ENCODE measurements around the gene YY1AP1. TPM values are rescaled to one million over a fixed set of nuclear protein-coding genes. Genes with fewer than 3 reads are reported as not detected.
"Not testable (repeated sequence)": the region's sequence is repeated elsewhere in the genome, so short reads cannot be mapped to it uniquely, and the experiment has no call there.

The YY1AP1 gene
- total and polyA plus RNA-seq, 10 donors = 21.9 to 145 (median 81.7) TPM

- H3K27ac ChIP-seq = no peak overlapping the region
- intact Hi-C loops (cut with DNase I; ENCODE audit: low total_unique reads) = no loop called here
- H3K9me3 ChIP-seq = no peaks in the 10 kb centered on the region
- no peak for TF ChIP-seq POLR2A (IDR thresholded peaks at IDR 0.05)
- no peak for TF ChIP-seq POLR2AphosphoS5 (IDR thresholded peaks at IDR 0.05)
- no peak for TF ChIP-seq CTCF (IDR thresholded peaks at IDR 0.05 in 8 of 11, conservative IDR thresholded peaks at IDR 0.05 in 3 of 11)
- DNase-seq = no peak
- peaks cover 4 to 79% (median 51%) of the 10 kb centered on the region in 6 donors for H3K36me3 ChIP-seq
- H3K4me3 ChIP-seq = no peak overlapping the region
- peaks cover 6 to 60% (median 35%) of the 10 kb centered on the region in 6 donors for H3K4me1 ChIP-seq
- no peaks in the 10 kb centered on the region for H3K27me3 ChIP-seq (replicated peaks in 1 of 7)
- WGBS, 5 donors = 86 to 96% (median 87%) methylated on average over 6 of the region's 6 CpGs
Observed at GRCh38 chr1:155680531-155680930, 8.0 kb downstream of the YY1AP1 start.

GRCh38 chr1:155678992-155679391 lies 9.6 kb downstream of the YY1AP1 start:
- DNase-seq; H3K27ac ChIP-seq; H3K4me3 ChIP-seq; H3K9me3 ChIP-seq; H3K27me3 ChIP-seq (replicated peaks in 1 of 7); intact Hi-C loops (cut with DNase I; ENCODE audit: low total_unique reads): not testable (repeated sequence)
- peaks cover 4 to 90% (median 66%) of the 10 kb centered on the region in 6 donors for H3K36me3 ChIP-seq
- WGBS, 5 donors = 83 to 100% (median 90%) methylated on average over 1 of the region's 1 CpG
- H3K4me1 ChIP-seq = peaks cover 0 to 44% (median 19%) of the 10 kb centered on the region in 6 donors

GRCh38 chr1:155678027-155678426 lies 10.5 kb downstream of the YY1AP1 start:
- Histone ChIP-seq H3K4me1 (peaks cover 0 to 35% (median 11%) of the 10 kb centered on the region in 6 donors), H3K27me3 (replicated peaks in 1 of 7) (no peaks in the 10 kb centered on the region), H3K4me3 (no peak overlapping the region), H3K27ac (no peak overlapping the region), H3K36me3 (peaks cover 7 to 96% (median 73%) of the 10 kb centered on the region in 6 donors), H3K9me3 (no peaks in the 10 kb centered on the region)
- 91 to 96% (median 95%) methylated on average over 4 of the region's 4 CpGs for WGBS, 5 donors
- intact Hi-C loops (cut with DNase I; ENCODE audit: low total_unique reads) = no loop called here
- no peak for TF ChIP-seq POLR2AphosphoS5 (IDR thresholded peaks at IDR 0.05)
- TF ChIP-seq POLR2A (IDR thresholded peaks at IDR 0.05) = no peak
- no peak for TF ChIP-seq CTCF (IDR thresholded peaks at IDR 0.05 in 8 of 11, conservative IDR thresholded peaks at IDR 0.05 in 3 of 11)
- DNase-seq = no peak

GRCh38 chr1:155673003-155673402 lies 15.6 kb downstream of the YY1AP1 start:
- H3K36me3 ChIP-seq = peaks cover 7 to 100% (median 96%) of the 10 kb centered on the region in 6 donors
- WGBS, 5 donors = 91 to 98% (median 93%) methylated on average over 6 of the region's 6 CpGs
- H3K27ac ChIP-seq = no peak overlapping the region

More at GRCh38 chr1:155673003-155673402, 15.6 kb downstream of the YY1AP1 start:
- Histone ChIP-seq H3K4me3 (no peak overlapping the region), H3K9me3 (no peaks in the 10 kb centered on the region), H3K4me1 (no peaks in the 10 kb centered on the region), H3K27me3 (replicated peaks in 1 of 7) (no peaks in the 10 kb centered on the region)
- no peak for DNase-seq
- intact Hi-C loops (cut with DNase I; ENCODE audit: low total_unique reads) = no loop called here
- TF ChIP-seq POLR2AphosphoS5 (IDR thresholded peaks at IDR 0.05) (no peak), POLR2A (IDR thresholded peaks at IDR 0.05) (no peak), CTCF (IDR thresholded peaks at IDR 0.05 in 8 of 11, conservative IDR thresholded peaks at IDR 0.05 in 3 of 11) (no peak)

All from spleen (tissue), 11 donors.